Stimulated activated CD4-positive, alpha-beta T cell treated with anti-CD3 and anti-CD28 coated beads, Interleukin-1b, Interleukin-23, amount 100 ng/mL, for 24 hours (primary cell): ENCODE results near the gene CDC25C.
"Not testable (repeated sequence)": the region's sequence is repeated elsewhere in the genome, so short reads cannot be mapped to it uniquely, and the experiment has no call there.

Source experiments
- DNase-seq, 4 experiments: peaks; one replicate each; pipeline ENCODE4 v3.0.0-alpha.2; 2020; ENCODE audit warnings: low read depth in 4 of 4, low spot score in 1 of 4

Gene CDC25C

GRCh38 chr5:138280915-138281314, 50.7 kb downstream of the CDC25C start:
- no peak for DNase-seq

GRCh38 chr5:138276402-138277054, 55.1 kb downstream of the CDC25C start:
- no peak for DNase-seq

GRCh38 chr5:138275895-138276294, 55.7 kb downstream of the CDC25C start:
- no peak for DNase-seq

- no peak for DNase-seq
Measured at GRCh38 chr5:138275379-138275782, 56.2 kb downstream of the CDC25C start.

GRCh38 chr5:138274189-138274853, 57.3 kb downstream of the CDC25C start, which contains the start of gene GFRA3:
Gene GFRA3, minus strand, starts transcription at chr5:138274621. Its CDS starts 197 bp downstream, at chr5:138274424.
- no peak for DNase-seq

GRCh38 chr5:138273834-138274188, 57.8 kb downstream of the CDC25C start:
- DNase-seq = no peak

- DNase-seq = no peak
Measured at GRCh38 chr5:138272681-138273080, 58.9 kb downstream of the CDC25C start.

GRCh38 chr5:138271281-138271680, 60.3 kb downstream of the CDC25C start:
- no peak for DNase-seq

GRCh38 chr5:138264183-138264582, 67.4 kb downstream of the CDC25C start:
- no peak for DNase-seq

GRCh38 chr5:138263581-138263980, 68.0 kb downstream of the CDC25C start:
- no peak for DNase-seq

- DNase-seq = no peak
Measured at GRCh38 chr5:138258704-138259292, 72.8 kb downstream of the CDC25C start.

- DNase-seq = no peak
Measured at GRCh38 chr5:138257583-138257982, 74.0 kb downstream of the CDC25C start.

- no peak for DNase-seq
Measured at GRCh38 chr5:138252944-138253343, 78.7 kb downstream of the CDC25C start.

GRCh38 chr5:138247800-138248199, 83.8 kb downstream of the CDC25C start:
- DNase-seq = not testable (repeated sequence)

- DNase-seq = no peak
Measured at GRCh38 chr5:138246822-138247221, 84.8 kb downstream of the CDC25C start.

- no peak for DNase-seq
Measured at GRCh38 chr5:138246334-138246733, 85.3 kb downstream of the CDC25C start.

GRCh38 chr5:138245717-138246116, 85.9 kb downstream of the CDC25C start:
- no peak for DNase-seq

GRCh38 chr5:138243794-138244193, 87.8 kb downstream of the CDC25C start:
- DNase-seq = no peak

GRCh38 chr5:138241688-138242571, 89.7 kb downstream of the CDC25C start:
- no peak for DNase-seq

GRCh38 chr5:138240650-138241385, 90.8 kb downstream of the CDC25C start:
- no peak for DNase-seq

GRCh38 chr5:138238034-138238433, 93.6 kb downstream of the CDC25C start:
- no peak for DNase-seq
